SK-N-SH (cell line): ENCODE results near the gene IRF2. TPM values are rescaled to one million over a fixed set of nuclear protein-coding genes. Genes with fewer than 3 reads are reported as not detected.
"Not testable (repeated sequence)": the region's sequence is repeated elsewhere in the genome, so short reads cannot be mapped to it uniquely, and the experiment has no call there.

Source experiments
- CTCF ChIA-PET: fragments of 300-600, 350-600 bp; formaldehyde crosslinking; extraction: SDS; loops from one replicate; lab custom pipeline; 2021; lab: Yijun Ruan, JAX
- POLR2A ChIA-PET: fragments of 350-600 bp; sonication (Branson Sonifier 250); formaldehyde crosslinking; extraction: SDS; loops from one replicate; lab custom pipeline; 2020; ENCODE audit warnings: antibody characterized with exemption, inconsistent platforms; lab: Yijun Ruan, JAX
- DNase-seq: peaks from one replicate; pipeline ENCODE4 v3.0.0; 2012
- H2AFZ ChIP-seq: fragments of 200-600 bp; sonication (generic); 2 replicates; pipeline ENCODE4 v1.8.1; 2016; ENCODE audit warnings: antibody characterized with exemption, mild to moderate bottlenecking, low read depth
- H3F3A ChIP-seq: fragments of 200-600 bp; sonication (generic); replicated peaks from 2 replicates; pipeline ENCODE3; 2016; ENCODE audit warnings: antibody characterized with exemption, mild to moderate bottlenecking; ENCODE audit not compliant: insufficient read depth
- H3K27ac ChIP-seq, 2 experiments: fragments of 200-500 bp in 1 of 2; fragments of 200-600 bp in 1 of 2; sonication (Bioruptor generic) in 1 of 2; sonication (generic), shearing (Covaris generic) in 1 of 2; 2 replicates each; pipeline versions ENCODE4 v1.5.1 to v1.6.1; 2014 to 2016; ENCODE audit warnings: low read depth in 2 of 2, inconsistent platforms in 1 of 2, low read length in 1 of 2, mild to moderate bottlenecking in 1 of 2, mixed read lengths in 1 of 2
- H3K27me3 ChIP-seq: fragments of 200-600 bp; sonication (generic), shearing (Covaris generic); 2 replicates; pipeline ENCODE4 v1.6.1; 2016; ENCODE audit warnings: mixed run types; ENCODE audit not compliant: insufficient read depth
- H3K36me3 ChIP-seq, 2 experiments: fragments of 200-500 bp in 1 of 2; fragments of 200-600 bp in 1 of 2; sonication (Bioruptor generic) in 1 of 2; sonication (generic) in 1 of 2; replicated peaks in 1 of 2; 2 replicates each; pipeline versions ENCODE3 to v1.5.1; 2014 to 2016; ENCODE audit warnings: low read length in 1 of 2, mild to moderate bottlenecking in 1 of 2; ENCODE audit not compliant: insufficient read depth in 2 of 2, control insufficient read depth in 1 of 2
- H3K4me1 ChIP-seq, 2 experiments: fragments of 200-500 bp in 1 of 2; fragments of 200-600 bp in 1 of 2; sonication (Bioruptor generic) in 1 of 2; sonication (generic), shearing (Covaris generic) in 1 of 2; 2 replicates each; pipeline versions ENCODE4 v1.5.1 to v1.6.1; 2014 to 2016; ENCODE audit warnings: low read depth in 1 of 2, low read length in 1 of 2, mixed run types in 1 of 2; ENCODE audit not compliant: insufficient read depth in 2 of 2, control insufficient read depth in 1 of 2
- H3K4me2 ChIP-seq: fragments of 200-600 bp; sonication (generic), shearing (Covaris generic); 2 replicates; pipeline ENCODE4 v1.6.1; 2017; ENCODE audit warnings: mixed run types
- H3K4me3 ChIP-seq, 2 experiments: fragments of 200-500 bp in 1 of 2; fragments of 200-600 bp in 1 of 2; sonication (Bioruptor generic) in 1 of 2; sonication (generic), shearing (Covaris generic) in 1 of 2; 2 replicates each; pipeline versions ENCODE4 v1.5.1 to v1.8.1; 2014 to 2016; ENCODE audit warnings: low read depth in 2 of 2, inconsistent platforms in 1 of 2, low read length in 1 of 2, mild to moderate bottlenecking in 1 of 2, mixed read lengths in 1 of 2, moderate library complexity in 1 of 2
- H3K79me2 ChIP-seq: fragments of 200-600 bp; sonication (generic); 2 replicates; pipeline ENCODE4 v1.8.1; 2017; ENCODE audit warnings: mild to moderate bottlenecking; ENCODE audit not compliant: insufficient read depth
- H3K9ac ChIP-seq: fragments of 200-600 bp; sonication (generic); 2 replicates; pipeline ENCODE4 v1.6.1; 2017; ENCODE audit warnings: mixed run types
- H3K9me2 ChIP-seq: fragments of 200-600 bp; sonication (generic); 2 replicates; pipeline ENCODE4 v1.6.1; 2017; ENCODE audit warnings: mixed run types
- H3K9me3 ChIP-seq: fragments of 200-600 bp; sonication (generic); 2 replicates; pipeline ENCODE4 v1.6.1; 2017; ENCODE audit warnings: mixed run types, mild to moderate bottlenecking, moderate library complexity
- H4K20me1 ChIP-seq: fragments of 200-600 bp; sonication (generic); 2 replicates; pipeline ENCODE4 v1.6.1; 2017; ENCODE audit warnings: mild to moderate bottlenecking, mixed run types; ENCODE audit not compliant: insufficient read depth
- ELF1 ChIP-seq: IDR thresholded peaks from 2 replicates; pipeline ENCODE4 v1.4.0; 2012
- EP300 ChIP-seq, 2 experiments: IDR thresholded peaks; 2 replicates each; pipeline versions ENCODE4 v1.4.0 to v1.6.1; 2012; ENCODE audit warnings: borderline replicate concordance in 1 of 2, low read depth in 1 of 2, low read length in 1 of 2
- FOXJ3 ChIP-seq: sonication (generic); formaldehyde crosslinking; IDR thresholded peaks from 2 replicates; pipeline ENCODE4 v1.5.1; 2020; ENCODE audit warnings: mild to moderate bottlenecking, missing genetic modification reagents
- GABPA ChIP-seq: IDR thresholded peaks from 2 replicates; pipeline ENCODE4 v1.4.0; 2012; ENCODE audit warnings: low read depth, mild to moderate bottlenecking
- JUND ChIP-seq: IDR thresholded peaks from 2 replicates; pipeline ENCODE4 v1.4.0; 2012
- MXI1 ChIP-seq: IDR thresholded peaks from 2 replicates; pipeline ENCODE4 v1.6.1; 2012; ENCODE audit warnings: mild to moderate bottlenecking, low read depth, low read length, improper control_type of control experiment
- NFIC ChIP-seq: IDR thresholded peaks from 2 replicates; pipeline ENCODE4 v1.4.0; 2012; ENCODE audit warnings: borderline replicate concordance
- NRF1 ChIP-seq: IDR thresholded peaks from 2 replicates; pipeline ENCODE4 v1.6.1; 2012; ENCODE audit warnings: low read depth, mild to moderate bottlenecking, low read length
- RAD21 ChIP-seq: IDR thresholded peaks from 2 replicates; pipeline ENCODE4 v1.6.1; 2012; ENCODE audit warnings: mild to moderate bottlenecking, low read length
- SIN3A ChIP-seq: IDR thresholded peaks from 2 replicates; pipeline ENCODE4 v1.6.1; 2012; ENCODE audit warnings: low read depth, mild to moderate bottlenecking, low read length, moderate library complexity, borderline replicate concordance
- YY1 ChIP-seq: IDR thresholded peaks from 2 replicates; pipeline ENCODE4 v1.4.0; 2012; ENCODE audit warnings: low read depth, mild to moderate bottlenecking
- WGBS: methylation state at CpG from one replicate; pipeline ENCODE4 v1.1.6; 2017; ENCODE audit warnings: low lambda C conversion rate; 5-methylcytosine and 5-hydroxymethylcytosine counted together
- polyA plus RNA-seq, 3 experiments: library from polyadenylated mRNA; depleted of rRNA; stranded (reverse); fragments of >200 nt; gene quantifications; 2 replicates each; pipeline ENCODE4 v1.2.3, GENCODE V29; 2012
- TF ChIP-seq, protein P1 (sequence below): IDR thresholded peaks from 2 replicates; pipeline ENCODE4 v1.4.0; 2012; ENCODE audit warnings: low read depth, borderline replicate concordance
- TF ChIP-seq, protein P2 (sequence below): fragments of 150-350 bp; IDR thresholded peaks from 2 replicates; pipeline ENCODE4 v1.6.1; 2016; ENCODE audit warnings: mild to moderate bottlenecking, low read depth, low read length
- TF ChIP-seq, protein P3 (sequence below): fragments of 200-600 bp; sonication (generic); IDR thresholded peaks from 2 replicates; pipeline ENCODE4 v1.6.1; 2017; ENCODE audit warnings: antibody characterized with exemption, mild to moderate bottlenecking, moderate library complexity
- TF ChIP-seq, protein P4 (sequence below): IDR thresholded peaks from 2 replicates; pipeline ENCODE4 v1.4.0; 2012; ENCODE audit warnings: low read depth

The IRF2 gene
- polyA plus RNA-seq, 1 of the 3 experiments (the other 2 are of a cell fraction) = 23.3 TPM

DNA sequence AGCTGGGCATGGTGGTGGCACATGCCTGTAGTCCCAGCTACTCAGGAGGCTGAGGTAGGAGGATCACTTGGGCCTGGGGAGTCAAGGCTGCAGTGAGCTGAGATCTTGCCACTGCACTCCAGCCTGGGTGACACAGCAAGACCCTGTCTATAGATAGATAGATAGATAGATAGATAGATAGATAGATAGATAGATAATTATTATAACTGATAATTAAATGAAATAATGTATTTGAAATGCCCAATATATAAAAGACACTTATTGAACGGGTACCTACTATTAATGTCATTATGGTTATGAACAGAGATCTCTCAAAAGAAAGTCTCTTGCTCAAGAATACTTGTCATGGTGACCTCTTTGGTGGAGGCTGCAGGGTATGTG lies 131.5 kb downstream of the IRF2 start:
- H4K20me1 ChIP-seq, H3K9ac ChIP-seq, POLR2A ChIA-PET, H3K36me3 ChIP-seq, H3F3A ChIP-seq, H3K9me3 ChIP-seq, H3K9me2 ChIP-seq, H3K79me2 ChIP-seq, H3K27me3 ChIP-seq, H3K27ac ChIP-seq, DNase-seq: not testable (repeated sequence)
- Histone ChIP-seq H3K4me2 (peak overlapping the region; percentile 83; the same call in 1 of the 2 replicates), H3K4me1 (peaks cover 13 to 20% of the 10 kb centered on the region in 2 experiments; a peak in 3 of 4 replicates), H3K4me3 (peak overlapping the region in 1 of 2 experiments; percentile 90; a peak in 1 of 4 replicates), H2AFZ (peak overlapping the region; percentile 99; the same call in 1 of the 2 replicates)
- WGBS = 64% methylated on average over 1 of the region's 1 CpG
- CTCF ChIA-PET = interaction anchor here (0.9 to 1.3 kb wide), 3 partner anchors 15 to 800 kb away, joined by 3 read pairs; partner anchors contain the start of gene SLC25A4

DNA sequence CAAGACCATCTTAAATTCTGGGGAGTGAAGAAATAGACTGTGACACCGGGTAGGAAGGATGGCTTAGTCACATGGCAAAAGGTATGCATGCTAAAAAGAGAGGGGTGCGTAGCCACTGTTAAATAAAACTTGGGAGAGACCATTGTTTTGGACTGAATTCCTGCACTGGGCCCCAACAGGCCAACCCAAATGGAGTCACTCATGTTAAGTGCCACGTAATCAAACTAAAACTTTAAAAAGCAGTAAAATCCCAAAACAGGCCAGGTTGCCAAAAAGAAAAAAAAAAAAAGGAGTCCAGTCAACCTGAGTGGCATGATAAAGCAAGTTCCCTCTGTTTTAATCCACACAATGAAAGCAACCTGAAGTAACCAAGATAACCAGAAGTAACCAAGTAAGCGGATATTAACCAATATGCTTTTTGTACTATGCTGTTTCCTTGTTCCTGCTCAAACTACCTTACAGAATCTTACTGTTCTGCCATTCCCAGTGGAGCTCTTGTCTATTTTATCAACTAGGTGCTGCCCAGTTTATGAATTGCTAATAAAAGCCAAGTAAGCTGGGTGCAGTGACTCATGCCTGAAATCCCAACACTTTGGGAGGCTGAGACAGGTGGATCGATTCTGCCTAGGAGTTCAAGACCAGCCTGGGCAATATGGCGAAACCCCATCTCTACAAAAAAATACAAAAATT lies 132.0 kb downstream of the IRF2 start:
- Histone ChIP-seq H3K27me3 (no peaks in the 10 kb centered on the region), H3K9me3 (no peaks in the 10 kb centered on the region), H3K27ac (no peak overlapping the region), H3K79me2 (no peaks in the 10 kb centered on the region), H3K9ac (no peak overlapping the region), H3F3A (peaks cover 4% of the 10 kb centered on the region), H3K4me3 (no peak overlapping the region)
- CTCF ChIA-PET = interaction anchor here (1.3 to 1.5 kb wide), 2 partner anchors 9 to 15 kb away, joined by 3 read pairs; no protein-coding TSS in a partner anchor
- TF ChIP-seq, protein P1, sequence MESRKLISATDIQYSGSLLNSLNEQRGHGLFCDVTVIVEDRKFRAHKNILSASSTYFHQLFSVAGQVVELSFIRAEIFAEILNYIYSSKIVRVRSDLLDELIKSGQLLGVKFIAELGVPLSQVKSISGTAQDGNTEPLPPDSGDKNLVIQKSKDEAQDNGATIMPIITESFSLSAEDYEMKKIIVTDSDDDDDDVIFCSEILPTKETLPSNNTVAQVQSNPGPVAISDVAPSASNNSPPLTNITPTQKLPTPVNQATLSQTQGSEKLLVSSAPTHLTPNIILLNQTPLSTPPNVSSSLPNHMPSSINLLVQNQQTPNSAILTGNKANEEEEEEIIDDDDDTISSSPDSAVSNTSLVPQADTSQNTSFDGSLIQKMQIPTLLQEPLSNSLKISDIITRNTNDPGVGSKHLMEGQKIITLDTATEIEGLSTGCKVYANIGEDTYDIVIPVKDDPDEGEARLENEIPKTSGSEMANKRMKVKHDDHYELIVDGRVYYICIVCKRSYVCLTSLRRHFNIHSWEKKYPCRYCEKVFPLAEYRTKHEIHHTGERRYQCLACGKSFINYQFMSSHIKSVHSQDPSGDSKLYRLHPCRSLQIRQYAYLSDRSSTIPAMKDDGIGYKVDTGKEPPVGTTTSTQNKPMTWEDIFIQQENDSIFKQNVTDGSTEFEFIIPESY = no peak
- TF ChIP-seq, protein P2, sequence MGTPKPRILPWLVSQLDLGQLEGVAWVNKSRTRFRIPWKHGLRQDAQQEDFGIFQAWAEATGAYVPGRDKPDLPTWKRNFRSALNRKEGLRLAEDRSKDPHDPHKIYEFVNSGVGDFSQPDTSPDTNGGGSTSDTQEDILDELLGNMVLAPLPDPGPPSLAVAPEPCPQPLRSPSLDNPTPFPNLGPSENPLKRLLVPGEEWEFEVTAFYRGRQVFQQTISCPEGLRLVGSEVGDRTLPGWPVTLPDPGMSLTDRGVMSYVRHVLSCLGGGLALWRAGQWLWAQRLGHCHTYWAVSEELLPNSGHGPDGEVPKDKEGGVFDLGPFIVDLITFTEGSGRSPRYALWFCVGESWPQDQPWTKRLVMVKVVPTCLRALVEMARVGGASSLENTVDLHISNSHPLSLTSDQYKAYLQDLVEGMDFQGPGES = no peak
- TF ChIP-seq GABPA (no peak), SIN3A (no peak), FOXJ3 (no peak), JUND (no peak), YY1 (no peak), NRF1 (no peak), ELF1 (no peak), EP300 (IDR thresholded peaks at IDR 0.05; ENCODE audit: borderline replicate concordance in 1 of 2, low read depth in 1 of 2, low read length in 1 of 2) (no peak), NFIC (no peak), RAD21 (no peak), MXI1 (no peak)
- TF ChIP-seq, protein P3, sequence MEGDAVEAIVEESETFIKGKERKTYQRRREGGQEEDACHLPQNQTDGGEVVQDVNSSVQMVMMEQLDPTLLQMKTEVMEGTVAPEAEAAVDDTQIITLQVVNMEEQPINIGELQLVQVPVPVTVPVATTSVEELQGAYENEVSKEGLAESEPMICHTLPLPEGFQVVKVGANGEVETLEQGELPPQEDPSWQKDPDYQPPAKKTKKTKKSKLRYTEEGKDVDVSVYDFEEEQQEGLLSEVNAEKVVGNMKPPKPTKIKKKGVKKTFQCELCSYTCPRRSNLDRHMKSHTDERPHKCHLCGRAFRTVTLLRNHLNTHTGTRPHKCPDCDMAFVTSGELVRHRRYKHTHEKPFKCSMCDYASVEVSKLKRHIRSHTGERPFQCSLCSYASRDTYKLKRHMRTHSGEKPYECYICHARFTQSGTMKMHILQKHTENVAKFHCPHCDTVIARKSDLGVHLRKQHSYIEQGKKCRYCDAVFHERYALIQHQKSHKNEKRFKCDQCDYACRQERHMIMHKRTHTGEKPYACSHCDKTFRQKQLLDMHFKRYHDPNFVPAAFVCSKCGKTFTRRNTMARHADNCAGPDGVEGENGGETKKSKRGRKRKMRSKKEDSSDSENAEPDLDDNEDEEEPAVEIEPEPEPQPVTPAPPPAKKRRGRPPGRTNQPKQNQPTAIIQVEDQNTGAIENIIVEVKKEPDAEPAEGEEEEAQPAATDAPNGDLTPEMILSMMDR = no peak
- TF ChIP-seq, protein P4, sequence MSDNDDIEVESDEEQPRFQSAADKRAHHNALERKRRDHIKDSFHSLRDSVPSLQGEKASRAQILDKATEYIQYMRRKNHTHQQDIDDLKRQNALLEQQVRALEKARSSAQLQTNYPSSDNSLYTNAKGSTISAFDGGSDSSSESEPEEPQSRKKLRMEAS = no peak
- TF ChIP-seq, all 33 proteins: peak for 0
- peaks cover 9 to 20% of the 10 kb centered on the region in 2 experiments; a peak in 3 of 4 replicates for H3K4me1 ChIP-seq
- no peaks in the 10 kb centered on the region for H4K20me1 ChIP-seq
- POLR2A ChIA-PET = no interaction called here
- no peaks in the 10 kb centered on the region for H3K36me3 ChIP-seq
- H3K9me2 ChIP-seq = no peaks in the 10 kb centered on the region
- no peak for DNase-seq
- no peak overlapping the region for H2AFZ ChIP-seq
- no peak overlapping the region for H3K4me2 ChIP-seq
- WGBS = 95% methylated on average over 6 of the region's 6 CpGs
